ENCODE measurements around the gene SELENOH.
A peak's percentile ranks its signal among the peaks of the same experiment; 100 is the strongest.

SELENOH gene

DNA sequence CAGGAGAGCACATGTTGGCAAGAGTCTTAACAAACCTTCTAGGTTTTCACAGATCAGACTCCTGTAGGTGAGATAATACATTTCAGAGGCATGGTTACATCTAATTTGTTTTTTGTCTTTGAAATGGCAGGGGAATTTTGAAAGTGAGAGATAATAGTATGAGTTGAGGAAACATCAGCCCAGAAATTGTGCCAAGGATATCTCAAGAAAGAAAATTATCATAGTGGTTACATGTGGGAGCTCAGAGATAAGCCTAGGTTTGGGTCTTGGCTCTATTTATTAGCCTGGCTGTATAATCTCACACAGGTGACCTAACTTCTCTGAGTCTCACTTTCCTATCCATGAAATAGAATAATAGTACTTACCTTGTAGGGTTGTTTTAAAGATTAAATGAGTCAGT, 9.9 kb downstream of the SELENOH start:
- no peak for DNase-seq

- no peak for DNase-seq
Measured at GRCh38 chr11:57751676-57752253, 10.5 kb downstream of the SELENOH start, which contains the start of gene BTBD18. Gene BTBD18, minus strand, starts transcription at chr11:57751819. Its CDS starts 631 bp downstream, at chr11:57751188.

DNA sequence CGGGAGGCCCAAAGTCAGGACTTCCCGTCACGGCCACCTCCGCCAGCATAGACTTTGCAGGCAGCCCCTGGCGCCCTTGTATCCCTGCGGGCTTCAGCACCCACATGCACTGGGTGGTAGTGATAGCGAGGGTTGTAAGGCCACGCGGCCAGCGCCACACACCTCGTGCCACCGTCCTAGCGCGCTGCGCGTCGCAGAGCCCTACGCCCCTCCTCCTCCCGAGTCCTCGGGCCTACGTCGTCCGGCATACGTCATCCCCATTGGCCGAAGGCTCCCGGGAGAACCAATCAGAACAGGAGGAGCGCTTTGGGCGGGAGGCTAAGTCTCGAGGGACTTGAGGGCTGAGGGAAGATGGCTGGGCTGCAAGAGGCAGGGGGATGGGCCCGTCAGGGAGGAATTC, 11.7 kb downstream of the SELENOH start:
- DNase-seq, result no peak

- DNase-seq, result no peak
Measured at GRCh38 chr11:57758174-57758573, 16.9 kb downstream of the SELENOH start.

GRCh38 chr11:57761301-57762234, 20.3 kb downstream of the SELENOH start, which contains the start of gene CTNND1:
Gene CTNND1, plus strand, starts transcription at chr11:57761802. Its CDS starts 29,677 bp downstream, at chr11:57791479.
- peak; percentile 94 for DNase-seq

DNA sequence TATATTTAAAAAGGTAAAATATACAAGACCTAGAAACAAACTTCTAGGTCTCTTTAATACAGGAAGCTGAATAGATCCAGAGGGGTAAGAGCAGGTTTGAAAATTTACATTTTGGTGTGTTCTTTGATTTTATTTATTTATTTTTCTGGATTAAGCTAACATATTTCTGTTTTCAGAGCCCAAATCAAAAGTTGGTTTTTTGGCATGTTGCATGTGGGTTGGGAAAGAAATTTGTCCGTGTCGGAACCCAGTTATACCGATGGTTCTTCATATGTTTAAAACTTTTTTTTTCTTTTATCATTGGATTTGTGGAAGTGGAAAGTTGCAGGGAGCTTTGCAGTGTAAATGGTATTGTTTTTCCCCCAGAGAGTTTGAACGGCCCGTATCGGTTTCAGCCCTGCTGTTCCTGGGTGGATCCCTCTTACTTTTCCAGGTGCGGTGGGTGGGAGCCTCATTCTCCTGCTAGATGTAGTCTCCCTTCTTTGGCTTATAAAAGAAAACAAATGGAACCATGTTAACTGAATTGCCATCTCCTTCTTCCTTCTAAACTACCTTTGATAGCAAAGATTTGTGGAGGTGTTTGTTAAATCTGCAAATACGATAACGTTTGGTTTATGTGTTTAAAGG, 21.1 kb downstream of the SELENOH start:
- DNase-seq, result peak; percentile 41

GRCh38 chr11:57763568-57763967, 22.3 kb downstream of the SELENOH start:
- peak; percentile 34 for DNase-seq

GRCh38 chr11:57764021-57764420, 22.7 kb downstream of the SELENOH start:
- no peak for DNase-seq

GRCh38 chr11:57764566-57764965, 23.3 kb downstream of the SELENOH start:
- DNase-seq, result no peak

GRCh38 chr11:57764972-57765371, 23.7 kb downstream of the SELENOH start:
- DNase-seq, result no peak

DNA sequence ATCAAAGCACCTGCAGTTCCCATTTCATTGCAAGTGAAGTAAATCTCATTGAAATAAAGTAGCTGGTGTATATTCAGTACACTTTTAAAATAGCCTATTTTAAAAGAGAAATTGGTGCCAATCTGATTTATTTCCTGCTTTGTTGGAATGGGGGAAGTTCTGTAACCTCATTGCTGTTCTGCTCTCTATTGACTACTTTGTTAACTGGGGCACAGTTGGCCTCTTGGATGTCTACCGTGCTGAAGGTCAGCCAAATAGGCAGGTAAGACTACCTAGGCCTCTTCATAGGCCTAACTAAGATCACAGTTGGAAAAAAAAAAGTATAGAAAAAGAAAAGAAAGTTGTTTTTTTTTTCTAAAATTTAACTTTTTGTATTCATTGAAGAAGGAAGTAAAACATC, 29.5 kb downstream of the SELENOH start:
- no peak for DNase-seq

GRCh38 chr11:57771365-57771764, 30.1 kb downstream of the SELENOH start:
- no peak for DNase-seq

GRCh38 chr11:57772562-57772961, 31.3 kb downstream of the SELENOH start:
- DNase-seq, result no peak

GRCh38 chr11:57773026-57773598, 31.8 kb downstream of the SELENOH start:
- DNase-seq, result no peak

- DNase-seq, result no peak
Measured at GRCh38 chr11:57775491-57775890, 34.2 kb downstream of the SELENOH start.

DNA sequence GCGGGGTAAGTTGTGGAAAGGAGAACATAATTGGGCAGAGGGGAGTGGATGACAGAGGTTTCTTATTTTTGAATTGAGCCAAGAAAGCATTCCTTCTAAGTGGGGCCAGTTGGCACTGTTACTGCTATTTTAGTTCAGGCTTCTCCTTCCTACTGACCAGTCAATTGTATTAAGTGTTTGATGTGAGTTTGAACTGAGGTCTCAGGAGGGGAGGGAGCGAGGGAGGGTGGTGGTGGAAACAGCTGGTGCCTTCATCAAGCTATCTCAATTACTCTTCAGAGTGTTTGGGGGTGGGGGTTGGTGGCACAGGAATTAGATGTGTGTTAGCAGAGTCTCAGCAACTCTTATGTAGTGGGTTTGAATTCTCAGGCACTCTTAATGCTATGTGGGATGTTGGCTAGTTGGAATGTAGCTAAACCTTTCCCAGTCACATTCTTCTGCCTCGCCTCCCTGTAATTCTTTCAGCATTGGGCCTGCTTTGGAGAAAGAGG, 34.8 kb downstream of the SELENOH start:
- peak; percentile 58 for DNase-seq

- DNase-seq, result no peak
Measured at GRCh38 chr11:57776577-57777210, 35.4 kb downstream of the SELENOH start.

- DNase-seq, result no peak
Measured at GRCh38 chr11:57777969-57778317, 36.7 kb downstream of the SELENOH start.

DNA sequence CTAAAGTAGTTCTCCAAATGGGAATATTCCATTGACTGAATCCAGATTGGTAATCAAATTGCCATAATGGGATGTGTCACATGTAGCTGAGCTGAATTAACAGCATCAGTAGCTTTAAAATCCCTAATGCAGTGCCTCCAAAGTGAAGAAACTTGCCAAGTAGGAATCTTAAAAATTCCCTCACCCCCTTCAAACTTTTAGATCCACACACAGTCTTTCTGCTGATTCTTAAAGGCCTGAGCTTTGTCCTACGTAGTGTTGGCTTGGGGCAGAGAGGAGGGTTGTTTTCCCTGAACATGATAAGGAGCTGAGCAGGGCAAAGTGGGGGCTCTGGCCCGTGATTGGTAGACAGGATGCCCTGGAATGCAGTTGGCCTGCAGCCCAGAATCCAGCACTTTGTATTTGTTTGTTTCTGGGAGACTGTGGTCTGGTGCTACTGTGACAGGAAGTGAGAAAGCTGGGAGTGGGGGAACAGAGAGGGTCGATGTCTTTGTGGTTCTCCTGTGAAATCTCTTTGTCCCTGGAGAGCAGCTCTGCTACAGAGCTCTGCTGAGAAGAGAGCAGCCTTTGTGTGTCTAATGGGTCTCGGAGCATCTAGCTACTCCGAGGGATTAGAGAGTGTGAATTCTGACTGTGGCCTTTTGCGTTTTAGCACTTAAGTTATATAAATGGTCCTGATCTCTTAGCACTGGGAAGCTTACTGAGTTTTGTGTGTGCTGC, 37.2 kb downstream of the SELENOH start:
- peak; percentile 93 for DNase-seq

DNA sequence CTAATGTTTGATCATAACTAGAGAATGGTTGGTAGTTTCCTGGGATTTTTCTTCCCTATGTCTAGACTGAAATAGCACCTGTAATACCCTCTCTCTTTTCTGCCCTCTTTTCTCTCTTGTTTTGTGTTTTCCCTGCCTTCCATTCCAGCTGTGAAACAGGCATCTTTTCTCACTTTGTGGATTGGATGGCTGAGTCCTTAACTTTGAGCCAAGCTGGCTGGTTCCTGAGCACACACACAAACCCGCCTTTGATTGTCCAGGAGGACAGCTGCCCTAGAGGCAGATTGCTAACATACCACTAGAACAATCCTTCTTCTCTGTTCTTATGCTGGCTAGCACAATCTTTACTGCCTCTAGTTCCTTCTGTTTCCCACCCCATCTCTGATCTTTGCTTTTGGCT, 38.0 kb downstream of the SELENOH start:
- DNase-seq, result peak; percentile 37

GRCh38 chr11:57781529-57781943, 40.2 kb downstream of the SELENOH start:
- no peak for DNase-seq

DNA sequence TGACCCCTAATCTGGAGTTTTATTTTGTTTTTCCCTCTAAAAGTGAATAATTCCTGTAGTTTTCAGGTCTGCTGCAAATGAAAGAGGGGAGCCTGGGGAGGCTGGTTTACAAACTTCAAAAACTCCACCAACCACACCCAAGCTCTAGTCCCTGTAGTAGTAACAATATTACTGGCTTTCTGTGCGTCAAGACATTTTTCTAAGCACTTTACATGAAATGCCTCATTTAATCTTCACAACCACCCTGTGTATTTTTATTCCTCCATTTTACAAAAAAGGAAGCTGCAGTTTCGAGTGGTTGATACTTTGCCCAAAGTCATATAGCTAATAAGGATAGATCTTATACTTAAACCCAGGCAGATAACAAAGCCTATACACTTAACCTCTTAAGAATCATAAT, 43.8 kb downstream of the SELENOH start:
- DNase-seq, result no peak

Measured in left hindlimb (tissue), 1 donor.